Glutamatergic neuron (in vitro differentiated cells): Measurements from ENCODE around the gene RMP24.

Experiments used
- DNase-seq: peaks from one replicate; pipeline ENCODE4 v3.0.0; 2022
- H3K27ac Mint-ChIP-seq: one replicate; pipeline ENCODE4 v1.8.0; 2020; ENCODE audit warnings: mild to moderate bottlenecking, mixed read lengths, inconsistent platforms; ENCODE audit not compliant: unreplicated experiment
- H3K27me3 Mint-ChIP-seq: one replicate; pipeline ENCODE4 v1.8.0; 2020; ENCODE audit warnings: mild to moderate bottlenecking, moderate library complexity, mixed read lengths, inconsistent platforms; ENCODE audit not compliant: unreplicated experiment
- H3K36me3 Mint-ChIP-seq: one replicate; pipeline ENCODE4 v1.8.0; 2020; ENCODE audit warnings: mild to moderate bottlenecking, mixed read lengths, inconsistent platforms; ENCODE audit not compliant: unreplicated experiment
- H3K4me1 Mint-ChIP-seq: one replicate; pipeline ENCODE4 v1.8.0; 2020; ENCODE audit warnings: mild to moderate bottlenecking, low read depth, mixed read lengths, inconsistent platforms; ENCODE audit not compliant: unreplicated experiment
- H3K4me3 Mint-ChIP-seq: one replicate; pipeline ENCODE4 v1.8.0; 2020; ENCODE audit warnings: mild to moderate bottlenecking, mixed read lengths, inconsistent platforms; ENCODE audit not compliant: unreplicated experiment
- H3K9me3 Mint-ChIP-seq: one replicate; pipeline ENCODE4 v1.8.0; 2020; ENCODE audit warnings: mild to moderate bottlenecking, moderate library complexity, mixed read lengths, inconsistent platforms; ENCODE audit not compliant: unreplicated experiment
- TF ChIP-seq, protein P1 (sequence below): fragments of 200-600 bp; sonication (generic); IDR thresholded peaks from one replicate; pipeline ENCODE4 v1.5.0; 2021; ENCODE audit not compliant: partially characterized antibody, unreplicated experiment

RMP24 gene

GRCh38 chr18:35972197-35973000 lies at the start of gene RMP24:
Gene RMP24, plus strand, starts transcription at chr18:35972679.
- Mint-ChIP-seq H3K9me3 (peaks cover 14% of the 10 kb centered on the region), H3K27me3 (peaks cover 6% of the 10 kb centered on the region), H3K4me1 (peaks cover 11% of the 10 kb centered on the region), H3K27ac (peak within 1 kb of the TSS; percentile 91), H3K36me3 (peaks cover 3% of the 10 kb centered on the region), H3K4me3 (peak within 1 kb of the TSS; percentile 94)
- TF ChIP-seq, protein P1, sequence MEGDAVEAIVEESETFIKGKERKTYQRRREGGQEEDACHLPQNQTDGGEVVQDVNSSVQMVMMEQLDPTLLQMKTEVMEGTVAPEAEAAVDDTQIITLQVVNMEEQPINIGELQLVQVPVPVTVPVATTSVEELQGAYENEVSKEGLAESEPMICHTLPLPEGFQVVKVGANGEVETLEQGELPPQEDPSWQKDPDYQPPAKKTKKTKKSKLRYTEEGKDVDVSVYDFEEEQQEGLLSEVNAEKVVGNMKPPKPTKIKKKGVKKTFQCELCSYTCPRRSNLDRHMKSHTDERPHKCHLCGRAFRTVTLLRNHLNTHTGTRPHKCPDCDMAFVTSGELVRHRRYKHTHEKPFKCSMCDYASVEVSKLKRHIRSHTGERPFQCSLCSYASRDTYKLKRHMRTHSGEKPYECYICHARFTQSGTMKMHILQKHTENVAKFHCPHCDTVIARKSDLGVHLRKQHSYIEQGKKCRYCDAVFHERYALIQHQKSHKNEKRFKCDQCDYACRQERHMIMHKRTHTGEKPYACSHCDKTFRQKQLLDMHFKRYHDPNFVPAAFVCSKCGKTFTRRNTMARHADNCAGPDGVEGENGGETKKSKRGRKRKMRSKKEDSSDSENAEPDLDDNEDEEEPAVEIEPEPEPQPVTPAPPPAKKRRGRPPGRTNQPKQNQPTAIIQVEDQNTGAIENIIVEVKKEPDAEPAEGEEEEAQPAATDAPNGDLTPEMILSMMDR = no peak
- DNase-seq = peak; percentile 94

- no peak overlapping the region for H3K27ac Mint-ChIP-seq
- H3K36me3 Mint-ChIP-seq = no peaks in the 10 kb centered on the region
- H3K4me1 Mint-ChIP-seq = peaks cover 3% of the 10 kb centered on the region
- no peaks in the 10 kb centered on the region for H3K27me3 Mint-ChIP-seq
- TF ChIP-seq, protein P1 = no peak
- no peak overlapping the region for H3K4me3 Mint-ChIP-seq
- no peak for DNase-seq
- no peaks in the 10 kb centered on the region for H3K9me3 Mint-ChIP-seq
Observed at GRCh38 chr18:35923939-35924684, 48.4 kb upstream of the RMP24 start.

DNA sequence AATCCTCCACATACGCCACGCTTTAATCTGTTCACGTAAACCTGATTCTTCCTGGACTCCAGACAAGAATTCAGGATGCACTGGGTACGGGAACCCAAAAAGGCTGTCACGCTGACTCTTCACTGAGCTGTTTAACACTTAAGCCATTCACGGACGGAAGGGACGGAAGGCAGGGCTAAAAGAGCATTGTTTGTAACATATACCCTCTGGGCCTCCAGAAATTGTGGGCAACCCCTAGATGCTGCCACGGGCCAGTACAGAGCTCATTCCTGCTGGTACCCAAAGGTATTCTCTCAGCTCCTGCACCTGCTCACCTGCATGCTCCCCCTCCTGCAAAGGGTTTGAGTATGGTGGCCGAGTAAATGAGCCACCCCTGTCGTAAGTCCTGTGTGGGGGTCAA lies 45.6 kb upstream of the RMP24 start:
- no peaks in the 10 kb centered on the region for H3K27me3 Mint-ChIP-seq
- TF ChIP-seq, protein P1 = no peak
- H3K9me3 Mint-ChIP-seq = no peaks in the 10 kb centered on the region
- H3K4me1 Mint-ChIP-seq = peaks cover 3% of the 10 kb centered on the region
- no peak for DNase-seq
- H3K36me3 Mint-ChIP-seq = peaks cover 6% of the 10 kb centered on the region
- H3K4me3 Mint-ChIP-seq = no peak overlapping the region
- no peak overlapping the region for H3K27ac Mint-ChIP-seq

- Mint-ChIP-seq H3K4me3 (no peak overlapping the region), H3K27ac (no peak overlapping the region), H3K4me1 (peaks cover 3% of the 10 kb centered on the region), H3K36me3 (peaks cover 6% of the 10 kb centered on the region), H3K27me3 (no peaks in the 10 kb centered on the region), H3K9me3 (no peaks in the 10 kb centered on the region)
- no peak for DNase-seq
- TF ChIP-seq, protein P1 = no peak
Observed at GRCh38 chr18:35927430-35927829, 45.0 kb upstream of the RMP24 start.

- peaks cover 2% of the 10 kb centered on the region for H3K4me1 Mint-ChIP-seq
- H3K27me3 Mint-ChIP-seq = no peaks in the 10 kb centered on the region
- TF ChIP-seq, protein P1 = no peak
- peak; percentile 24 for DNase-seq
- H3K4me3 Mint-ChIP-seq = no peak overlapping the region
- peaks cover 6% of the 10 kb centered on the region for H3K36me3 Mint-ChIP-seq
- H3K9me3 Mint-ChIP-seq = no peaks in the 10 kb centered on the region
- peak overlapping the region; percentile 77 for H3K27ac Mint-ChIP-seq
Observed at GRCh38 chr18:35933982-35934381, 38.5 kb upstream of the RMP24 start.
